GM19025 (cell line): ENCODE results near the gene AP2A2.

ENCODE experiments used
- ATAC-seq: cut with Tn5 transposase; IDR thresholded peaks from one replicate; pipeline ENCODE4 v1.9.1; 2021; ENCODE audit warnings: mild to moderate bottlenecking, low read depth, moderate library complexity; ENCODE audit not compliant: unreplicated experiment

AP2A2 gene

DNA sequence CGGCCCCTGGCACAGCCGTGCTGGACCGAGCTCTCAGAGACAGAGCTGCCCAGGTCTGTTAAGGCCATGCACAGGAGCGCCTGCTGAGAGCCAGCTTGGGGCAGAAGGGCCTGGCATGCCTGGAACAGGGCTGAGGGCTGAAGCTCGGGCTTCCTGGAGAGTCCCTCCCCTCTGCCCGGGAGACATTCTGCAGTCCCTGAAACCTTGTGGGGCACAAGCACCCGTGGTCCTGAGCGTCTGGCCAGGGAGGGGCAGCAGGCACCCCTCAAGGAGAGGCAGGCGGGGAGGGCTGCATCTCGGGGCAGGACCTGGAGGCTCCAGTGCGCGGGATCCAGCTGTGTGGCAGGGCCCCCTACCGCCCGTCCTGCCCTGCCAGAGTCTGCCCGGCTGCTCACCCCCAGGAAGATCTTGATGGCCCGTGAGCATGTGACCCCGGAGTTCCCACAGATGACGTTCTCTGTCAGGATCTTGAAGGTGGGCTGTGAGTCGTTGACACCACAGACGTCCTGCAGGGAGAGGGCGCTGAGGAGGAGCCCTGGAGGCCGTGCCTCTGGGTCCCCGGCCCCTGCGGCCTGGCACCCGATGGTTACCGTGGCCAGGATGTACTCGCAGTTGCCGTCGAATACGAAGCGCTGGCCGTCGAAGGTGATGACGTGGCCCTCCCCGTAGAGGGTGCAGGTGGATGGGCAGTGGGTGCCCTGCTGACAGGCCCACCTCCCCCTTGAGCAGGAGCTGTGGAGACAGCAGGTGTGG lies 99.9 kb downstream of the AP2A2 start:
- ATAC-seq: no peak

DNA sequence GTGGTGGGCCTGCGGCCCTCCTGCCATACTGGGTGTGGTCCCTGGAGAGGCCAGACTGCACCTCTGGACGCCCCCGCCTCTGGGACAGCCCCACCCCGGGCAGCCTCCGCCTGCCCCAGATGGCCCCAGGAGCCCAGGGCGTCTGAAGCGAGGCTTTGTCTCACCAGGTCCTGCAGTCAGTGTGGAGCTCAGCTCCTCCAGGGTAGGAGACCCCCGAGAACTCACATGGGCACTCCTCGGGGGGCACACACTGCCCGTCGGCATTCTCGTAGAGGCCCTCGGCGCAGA lies 100.4 kb downstream of the AP2A2 start:
- no peak for ATAC-seq

DNA sequence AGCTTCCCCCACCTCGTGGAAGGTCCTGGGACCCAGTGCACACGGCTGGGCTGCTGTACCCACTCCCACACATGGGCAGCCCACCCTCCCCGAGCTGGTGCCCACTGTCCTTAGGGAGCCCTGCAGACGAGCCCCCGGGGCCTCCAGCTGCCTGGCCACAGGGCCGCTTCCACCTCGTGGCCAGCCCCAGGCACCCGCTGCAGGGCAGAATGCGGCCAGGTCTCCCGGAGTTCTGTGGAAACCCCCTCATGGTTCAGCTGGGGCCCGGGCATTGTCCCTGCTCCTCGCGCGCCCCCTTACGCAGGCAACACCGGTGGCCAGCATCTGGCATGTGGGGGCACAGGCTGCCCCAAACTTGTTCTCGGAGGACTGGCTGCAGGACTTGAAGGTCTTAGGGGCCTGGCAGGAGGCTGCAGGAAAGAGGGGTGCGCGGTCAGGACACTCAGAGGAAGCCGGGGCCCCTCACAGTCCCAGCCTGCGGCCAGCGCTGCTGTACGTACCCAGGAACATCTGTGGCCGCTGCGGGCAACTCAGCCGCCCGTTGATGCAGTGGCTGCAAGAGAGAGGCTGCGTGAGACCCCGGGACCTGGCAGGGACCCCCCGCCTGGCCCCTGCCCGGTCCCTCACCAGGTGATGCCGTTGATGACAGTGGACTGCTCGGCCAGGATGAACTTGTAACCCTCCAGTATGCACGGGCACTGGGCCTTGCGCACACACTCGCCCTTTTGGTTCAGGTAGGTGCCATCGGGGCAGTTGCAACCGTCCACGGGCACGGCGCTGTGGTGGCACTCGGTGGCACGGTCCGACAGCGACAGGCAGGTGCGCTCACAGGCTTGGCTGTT lies 101.2 kb downstream of the AP2A2 start:
- no peak for ATAC-seq

DNA sequence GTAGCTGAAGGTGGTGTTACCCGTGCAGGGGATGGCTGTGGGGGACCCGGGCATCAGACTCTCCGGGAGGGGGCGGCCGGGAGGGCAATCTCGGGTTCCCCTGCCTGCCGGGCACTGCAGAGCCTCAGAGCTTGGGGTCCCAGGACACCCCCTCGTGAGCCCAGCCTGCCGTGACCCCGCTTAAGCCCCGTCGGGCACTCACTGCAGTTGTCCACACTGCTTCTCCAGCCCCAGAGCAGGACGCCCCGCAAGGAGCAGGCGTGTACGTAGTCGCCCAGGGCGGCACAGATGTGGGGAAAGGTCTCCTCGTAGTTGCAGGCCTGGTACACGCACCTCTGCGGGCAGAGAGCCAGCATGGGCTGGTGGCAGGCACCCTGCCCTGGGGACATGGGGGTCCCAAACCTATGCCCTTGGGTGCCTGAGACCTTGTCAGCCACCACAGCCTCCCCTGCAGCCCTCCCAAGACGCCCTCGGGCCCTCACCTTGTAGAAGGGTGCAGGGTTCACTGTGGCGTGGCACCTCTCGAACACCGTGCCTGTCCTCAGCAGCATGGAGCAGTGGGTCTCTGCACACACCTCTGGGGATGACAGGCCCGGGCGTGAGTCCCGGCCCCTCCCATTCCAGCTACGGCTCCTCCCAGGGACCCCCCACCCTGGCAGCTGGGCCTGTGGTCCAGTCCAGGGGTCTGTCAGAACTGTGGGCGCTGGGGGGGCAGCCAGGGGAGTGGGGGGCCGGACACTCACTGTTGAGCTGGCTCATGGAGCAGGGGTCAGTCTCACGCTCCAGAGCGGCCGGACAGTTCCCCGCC lies 102.0 kb downstream of the AP2A2 start:
- no peak for ATAC-seq

DNA sequence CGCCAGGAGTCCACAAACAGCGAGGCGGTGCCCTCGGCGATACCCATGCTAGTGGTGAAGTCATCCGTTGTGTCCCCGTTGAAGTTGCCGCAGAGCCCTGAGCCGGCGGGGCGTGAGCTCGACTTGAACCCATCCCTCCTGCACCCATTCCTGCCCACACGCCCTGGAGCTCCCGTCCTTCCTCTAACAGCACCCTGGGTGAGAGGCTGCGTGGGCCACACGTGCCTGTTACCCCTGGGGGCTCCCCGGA lies 102.5 kb downstream of the AP2A2 start:
- ATAC-seq: no peak

DNA sequence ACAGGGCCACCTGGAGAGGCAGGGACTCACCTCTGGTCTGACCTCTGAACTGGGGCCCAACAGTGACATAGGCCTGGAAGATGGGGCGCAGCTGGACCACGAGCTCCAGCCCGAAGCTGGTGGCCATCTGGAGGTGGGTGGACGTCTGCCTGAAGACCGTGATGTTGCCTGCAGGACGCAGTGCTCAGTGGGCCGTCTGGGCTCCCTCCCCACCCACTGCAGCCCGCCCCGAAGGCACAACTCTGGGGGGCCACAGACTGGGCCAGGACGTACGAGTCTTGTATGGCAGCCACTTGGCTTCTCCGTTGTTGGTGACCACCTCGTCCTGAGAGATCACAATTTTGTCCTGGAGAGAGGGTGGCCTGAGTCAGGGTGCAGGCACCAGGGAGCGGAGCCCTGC lies 102.9 kb downstream of the AP2A2 start:
- no peak for ATAC-seq

DNA sequence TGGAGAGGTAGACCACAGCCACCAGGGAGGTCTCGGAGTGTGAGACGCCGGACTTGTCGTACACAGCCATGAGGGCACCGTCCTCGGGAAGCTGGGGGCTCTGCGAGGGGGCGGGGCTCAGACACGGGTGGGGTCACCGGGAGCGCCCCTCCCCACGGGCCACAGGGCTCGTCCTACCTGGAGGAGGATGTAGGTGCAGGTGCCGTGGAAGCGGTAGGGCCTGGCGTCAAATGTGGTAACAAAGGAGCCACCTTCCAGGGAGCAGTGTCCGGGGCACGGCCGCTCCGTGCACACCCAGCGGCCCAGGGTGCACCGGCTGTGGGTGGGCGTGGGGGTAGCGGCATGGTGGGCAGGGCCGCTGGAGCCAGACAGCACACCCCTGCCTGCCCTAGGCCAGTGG lies 103.4 kb downstream of the AP2A2 start:
- no peak for ATAC-seq

DNA sequence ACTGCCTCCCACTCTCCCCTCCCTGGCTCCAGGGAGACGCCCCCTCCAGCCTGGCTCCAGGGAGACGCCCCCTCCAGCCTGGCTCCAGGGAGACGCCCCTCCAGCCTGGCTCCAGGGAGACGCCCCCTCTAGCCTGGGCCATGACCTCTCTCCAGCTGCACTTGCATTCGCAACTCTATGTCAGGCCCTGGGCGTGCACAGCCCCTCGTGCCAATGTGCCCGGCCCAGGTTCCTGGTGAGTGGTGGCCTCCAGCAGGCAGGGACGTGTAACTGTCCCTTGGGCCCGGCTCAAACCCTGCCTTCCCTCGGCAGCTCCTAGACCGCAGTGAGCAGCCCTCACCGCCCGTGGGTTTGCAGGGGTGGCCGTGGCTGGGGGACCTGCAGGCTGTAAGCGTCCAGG lies 104.0 kb downstream of the AP2A2 start:
- ATAC-seq: no peak

DNA sequence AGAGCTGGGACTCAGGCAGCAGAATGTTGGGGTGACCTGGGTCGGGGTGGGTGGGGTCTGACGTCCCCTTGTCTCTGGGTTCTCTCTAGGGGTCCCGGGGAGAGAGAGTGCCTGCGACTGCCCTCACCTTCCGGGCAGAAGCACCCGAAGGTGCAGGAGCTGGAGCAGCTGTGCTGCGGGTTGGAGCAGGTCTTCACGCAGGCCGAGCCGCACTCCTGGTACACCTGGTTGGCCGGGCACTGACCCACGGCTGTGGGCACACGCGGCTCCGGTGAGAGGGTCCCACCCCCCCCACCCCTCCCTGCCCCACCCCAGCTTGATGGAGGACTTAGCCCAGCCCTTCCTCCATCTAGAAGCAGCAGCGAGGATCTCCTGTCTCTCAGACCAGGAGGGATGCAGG lies 104.4 kb downstream of the AP2A2 start:
- no peak for ATAC-seq

DNA sequence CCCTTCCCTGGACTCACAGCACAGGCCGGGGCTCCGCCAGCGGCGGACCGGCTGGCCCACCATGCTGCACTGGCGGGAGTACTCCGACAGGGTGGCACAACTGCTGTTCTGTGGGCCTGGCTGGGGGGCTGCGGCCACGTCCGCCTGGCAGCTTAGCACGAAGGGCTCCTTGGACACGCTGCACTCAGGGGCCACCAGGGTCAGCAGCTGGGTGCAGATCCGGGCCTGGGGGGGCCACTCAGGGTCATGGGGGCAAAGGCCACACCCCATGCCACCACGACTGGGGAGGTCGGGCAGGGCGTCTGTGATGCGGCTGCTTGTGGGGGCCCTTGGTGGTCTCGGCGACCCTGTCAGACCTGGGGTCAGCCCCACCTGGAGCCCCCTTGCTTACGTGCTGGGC lies 104.9 kb downstream of the AP2A2 start:
- ATAC-seq: no peak

DNA sequence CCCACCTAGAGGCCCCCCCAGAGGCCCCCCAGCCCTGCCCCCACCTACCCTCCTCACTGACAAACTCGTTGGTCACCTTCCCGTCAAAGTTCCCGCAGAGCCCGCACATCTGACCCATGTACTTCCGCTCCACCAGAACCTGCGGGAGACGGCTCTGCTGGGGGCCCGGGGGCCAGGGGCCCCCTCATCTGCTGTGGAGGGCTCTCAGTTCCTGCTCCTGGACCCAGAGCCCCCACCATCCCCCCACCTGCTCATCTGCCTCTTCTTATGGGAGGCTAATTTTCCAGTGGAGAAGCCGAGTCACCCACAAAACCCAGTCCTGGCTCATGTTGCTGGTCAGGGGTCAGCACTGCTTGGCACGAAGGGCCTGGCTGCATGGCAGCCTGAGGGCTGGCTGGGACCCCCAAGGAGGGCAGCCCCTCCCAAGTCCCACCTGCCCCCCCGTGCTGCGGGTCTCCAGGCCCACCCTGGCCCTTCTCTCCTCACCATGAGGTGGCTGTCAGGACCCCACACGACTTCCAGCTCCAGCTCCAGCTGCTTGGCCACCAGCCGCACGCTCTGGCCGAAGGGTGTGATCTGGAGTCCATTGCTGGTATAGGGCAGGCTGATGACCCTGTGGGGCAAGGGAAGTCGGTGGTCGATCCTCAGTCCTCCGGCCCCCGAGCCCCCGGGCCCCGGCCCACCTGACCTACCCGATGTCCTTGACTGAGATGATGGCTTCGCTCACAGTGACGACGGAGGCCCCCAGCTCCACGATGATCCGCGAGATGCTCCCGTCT lies 105.6 kb downstream of the AP2A2 start:
- no peak for ATAC-seq

DNA sequence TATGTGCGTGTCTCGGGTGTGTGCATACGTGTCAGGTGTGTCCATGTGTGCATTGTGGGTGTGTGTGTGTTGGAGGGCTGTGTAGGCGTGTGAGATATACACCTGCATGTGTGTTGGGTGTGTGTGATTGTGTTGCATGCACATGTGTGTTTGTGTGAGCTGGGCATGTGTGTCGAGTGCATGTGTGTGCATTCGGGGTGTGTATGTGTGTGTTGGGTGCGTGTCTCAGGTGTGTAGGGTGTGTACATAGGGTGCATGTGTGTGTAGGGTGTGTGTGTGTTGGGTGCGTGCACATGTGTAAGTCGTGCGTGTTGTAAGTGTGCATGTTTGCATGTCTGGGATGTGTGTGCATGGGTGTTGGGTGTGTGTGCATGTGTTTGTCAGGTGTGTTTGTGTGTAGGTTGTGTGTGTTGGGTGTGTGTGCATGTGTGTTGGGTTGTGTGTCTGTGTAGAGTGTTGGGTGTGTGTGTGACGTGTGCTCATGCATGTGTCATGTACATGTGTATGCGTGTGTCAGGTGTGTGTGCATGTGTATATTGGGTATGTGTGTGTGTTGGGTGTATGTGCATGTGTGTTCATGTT lies 106.7 kb downstream of the AP2A2 start:
- ATAC-seq: no peak

DNA sequence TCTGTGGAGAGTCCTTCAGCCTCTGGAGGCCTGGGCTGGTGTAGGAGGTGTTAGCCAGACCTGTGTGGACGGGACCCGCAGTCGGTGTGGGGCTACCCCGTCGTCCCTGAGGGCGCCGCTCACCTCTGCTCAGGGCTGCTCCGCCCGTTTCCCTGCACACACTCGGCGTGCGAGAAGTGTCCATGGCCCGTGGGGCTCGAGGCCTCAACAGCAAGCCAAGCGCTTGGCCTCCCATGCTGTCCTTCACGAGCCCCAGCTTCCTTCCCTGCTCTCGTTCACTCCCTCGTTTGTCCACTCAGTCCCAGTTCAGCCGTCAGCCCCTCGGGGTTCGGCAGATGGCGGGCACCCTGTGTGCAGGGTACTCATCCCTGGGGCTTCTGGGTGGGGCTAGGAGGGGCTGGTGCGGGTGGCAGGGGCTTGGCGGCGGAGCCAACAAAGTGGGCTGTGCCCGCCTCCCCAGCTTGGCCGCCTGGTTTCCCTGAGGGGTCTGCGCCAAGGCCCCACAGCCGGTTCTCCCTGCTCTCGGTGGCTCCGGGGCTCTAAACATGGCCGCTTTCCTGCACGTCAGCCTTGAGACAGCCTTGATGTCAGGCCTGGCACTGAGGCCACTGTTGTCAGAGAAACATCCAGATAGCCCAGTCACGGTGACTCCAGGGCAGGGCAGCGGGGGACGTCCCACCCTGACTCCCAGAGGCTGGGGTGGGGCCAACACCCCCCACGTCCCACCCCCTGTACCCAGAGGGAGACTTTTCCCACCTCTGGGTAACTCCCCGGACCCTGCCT lies 107.5 kb downstream of the AP2A2 start:
- ATAC-seq: no peak

DNA sequence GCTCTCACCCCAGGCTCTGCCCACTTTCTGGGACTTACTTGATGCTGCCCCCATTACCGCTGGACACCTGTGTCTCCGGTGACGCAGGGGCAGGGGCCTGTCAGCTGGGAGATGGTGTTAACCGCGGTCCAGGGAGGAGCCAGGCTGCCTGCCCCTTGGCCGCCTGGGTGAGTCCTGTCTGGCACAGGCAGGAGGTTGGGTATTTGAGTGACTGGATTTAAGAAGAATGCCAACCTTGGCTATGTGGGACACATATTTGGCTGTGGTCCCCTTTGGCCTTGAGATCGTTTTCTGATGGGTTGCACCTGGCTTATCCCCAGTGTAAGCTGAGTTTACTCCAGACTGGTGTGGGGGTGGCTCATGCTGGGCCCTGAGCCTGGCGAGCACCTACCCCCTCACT lies 108.3 kb downstream of the AP2A2 start:
- no peak for ATAC-seq

DNA sequence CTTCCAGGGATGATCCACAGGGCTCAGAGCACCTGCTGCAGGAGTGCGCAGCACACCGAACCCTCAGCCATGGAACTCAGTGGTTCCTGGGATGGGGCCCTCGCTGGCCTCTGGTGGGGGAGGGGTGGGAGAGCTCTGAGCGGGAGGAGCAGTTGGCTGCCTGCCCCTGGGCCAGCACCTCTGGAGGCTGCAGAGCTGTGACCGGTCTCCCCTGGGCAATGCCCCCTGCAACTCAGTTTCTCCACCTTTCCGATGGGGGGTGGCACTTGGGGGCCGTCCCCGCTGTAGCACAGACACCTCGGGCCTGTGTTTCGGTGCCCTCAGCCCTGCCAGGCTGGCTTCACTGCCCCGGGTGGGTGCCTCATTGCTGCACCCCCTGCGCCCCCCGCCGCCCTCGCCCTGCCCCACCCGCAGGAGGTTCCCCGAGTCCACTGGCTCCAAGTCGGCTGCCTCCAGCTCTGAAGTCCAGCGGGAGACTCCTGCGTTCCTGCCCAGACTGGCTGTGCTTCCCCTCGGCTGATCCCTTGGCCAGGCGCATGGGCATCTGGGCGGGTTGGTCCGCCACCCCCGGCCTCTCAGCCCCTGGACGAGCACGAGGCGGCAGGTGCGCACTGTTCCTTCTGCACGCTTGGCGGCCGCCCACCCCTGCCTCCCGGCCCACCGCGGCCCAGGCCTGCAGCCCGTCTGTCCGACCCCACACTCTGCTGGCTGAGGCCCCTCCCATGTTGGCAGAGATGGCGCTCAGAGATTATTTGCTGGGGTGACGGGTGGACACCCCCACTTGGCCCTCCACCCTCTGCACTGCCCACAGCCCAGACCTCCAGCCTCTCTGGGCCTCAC lies 109.0 kb downstream of the AP2A2 start:
- no peak for ATAC-seq

DNA sequence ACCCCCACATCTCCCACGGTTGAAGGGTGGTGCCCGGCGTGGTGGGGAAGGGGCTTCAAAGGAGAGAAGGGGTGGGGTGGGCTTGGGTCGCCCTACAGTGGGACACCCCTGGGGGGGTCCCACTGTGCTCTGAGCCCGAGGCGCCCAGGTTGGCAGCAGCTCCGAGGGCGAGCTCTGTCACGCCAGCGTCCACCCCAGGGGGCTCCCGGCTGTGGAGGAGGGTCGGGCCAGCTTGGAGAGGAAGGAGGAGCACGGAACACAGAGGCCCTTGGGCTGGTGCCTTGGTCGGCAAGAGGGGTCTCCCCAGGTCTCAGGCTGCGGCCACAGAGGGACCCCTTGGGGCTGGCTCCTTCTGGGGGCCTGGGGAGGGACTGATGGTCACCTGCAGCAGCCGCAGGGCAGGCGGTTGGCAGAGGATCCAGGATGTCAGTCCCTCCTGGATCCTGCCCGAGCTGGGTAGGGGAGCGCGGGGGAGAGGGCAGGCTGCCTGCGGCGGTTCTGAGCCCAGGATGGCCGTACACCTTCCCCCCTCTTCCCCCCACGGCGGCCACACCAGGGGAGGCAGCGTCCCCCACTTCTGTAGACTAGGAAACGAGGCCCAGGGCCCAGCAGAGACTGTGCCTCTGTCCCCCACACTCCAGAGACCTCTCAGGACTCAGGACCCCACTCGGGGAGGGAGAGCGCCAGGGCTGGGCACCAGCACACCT lies 110.1 kb downstream of the AP2A2 start:
- ATAC-seq: no peak

DNA sequence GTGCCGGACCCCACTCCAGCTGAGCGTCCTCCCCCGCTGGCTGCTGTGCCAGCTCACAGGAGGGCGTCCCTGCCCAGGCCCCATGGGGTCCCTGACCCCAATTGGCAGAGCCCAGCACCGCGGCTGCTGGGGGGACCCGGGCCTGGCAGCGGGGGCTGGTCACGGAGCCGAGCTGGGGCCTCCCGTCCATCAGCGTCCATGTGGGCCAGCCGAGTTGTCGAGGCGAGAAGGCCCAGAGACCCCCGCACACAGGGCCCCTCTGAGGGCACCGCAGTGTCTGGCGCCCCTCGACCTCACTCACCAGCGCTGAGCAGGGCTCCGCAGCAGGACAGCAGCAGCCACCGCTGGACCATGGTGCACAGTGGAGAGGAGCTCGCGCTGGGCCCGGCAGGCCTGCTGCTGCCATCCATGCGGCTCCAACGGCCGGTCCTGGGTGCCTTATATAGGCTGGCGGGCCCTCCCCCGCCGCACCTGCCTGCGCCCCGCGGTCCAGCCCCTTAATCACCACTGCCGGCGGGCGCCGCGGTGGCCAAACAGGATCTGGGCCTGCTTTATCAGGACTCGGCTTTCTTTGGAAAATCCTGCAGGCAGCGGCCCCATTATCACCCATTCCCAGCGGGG lies 110.7 kb downstream of the AP2A2 start, which contains the start of gene MUC6:
TSS of gene MUC6 (minus strand) at position 416 of the 621 bp plus-strand sequence. CDS start at position 353, 63 bp downstream.
- no peak for ATAC-seq

DNA sequence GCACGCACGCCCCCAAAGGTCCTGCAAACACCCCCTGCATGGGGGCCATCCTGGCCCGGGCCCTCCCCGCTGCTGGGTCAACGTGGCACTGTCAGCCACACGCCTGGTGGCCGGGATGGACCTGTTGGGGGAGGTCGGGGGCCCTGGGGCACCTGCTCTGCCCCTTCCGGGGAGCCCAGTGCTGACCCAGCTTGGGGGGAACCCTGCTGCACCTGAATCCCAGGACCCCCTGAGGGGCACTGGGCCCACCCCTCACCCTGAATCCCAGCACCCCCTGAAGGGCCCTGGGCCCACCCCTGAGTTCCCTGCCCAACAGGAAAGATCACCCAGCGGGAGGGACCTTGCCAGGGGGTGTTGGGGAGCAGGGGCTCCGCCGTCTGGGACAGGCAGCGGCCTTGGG lies 111.3 kb downstream of the AP2A2 start:
- no peak for ATAC-seq
